GM19193 (cell line): ENCODE data around the gene CPNE2.

Source experiments
- POLR2A ChIP-seq: IDR thresholded peaks from 4 replicates; pipeline ENCODE4 v1.6.1; 2011; ENCODE audit not compliant: insufficient read depth, insufficient read length; ENCODE audit errors: extremely low read depth

The CPNE2 gene

GRCh38 chr16:57153841-57154240, 61.5 kb downstream of the CPNE2 start:
- no peak for TF ChIP-seq POLR2A

DNA sequence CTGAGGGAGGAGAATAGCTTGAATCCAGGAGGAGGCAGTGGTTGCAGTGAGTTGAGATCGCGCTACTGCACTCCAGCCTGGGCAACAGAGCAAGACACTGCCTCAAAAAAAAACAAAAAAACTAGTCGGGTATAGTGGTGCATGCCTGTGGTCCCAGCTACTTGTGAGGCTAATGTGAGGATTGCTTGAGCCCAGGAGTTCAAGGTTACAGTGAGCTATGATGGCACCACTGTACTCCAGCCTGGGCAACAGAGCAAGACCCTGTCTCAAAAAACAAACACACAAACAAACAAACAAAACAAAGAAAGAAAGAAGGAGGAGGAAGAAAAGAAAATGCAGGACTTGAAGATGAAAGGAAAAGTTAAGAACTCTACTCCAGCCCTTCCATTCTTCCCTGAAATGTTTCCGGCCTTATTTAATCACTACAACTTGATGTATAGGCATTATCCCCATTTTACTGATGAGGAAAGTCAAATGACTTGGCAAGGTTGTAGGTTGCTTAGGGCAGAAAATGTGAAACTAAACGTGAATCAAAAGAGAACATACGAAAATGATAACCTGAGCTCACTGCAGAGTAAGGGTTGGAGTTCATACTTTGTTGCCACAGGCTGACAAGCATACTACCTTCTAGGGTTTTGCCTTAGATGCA, 63.4 kb downstream of the CPNE2 start:
- no peak for TF ChIP-seq POLR2A

DNA sequence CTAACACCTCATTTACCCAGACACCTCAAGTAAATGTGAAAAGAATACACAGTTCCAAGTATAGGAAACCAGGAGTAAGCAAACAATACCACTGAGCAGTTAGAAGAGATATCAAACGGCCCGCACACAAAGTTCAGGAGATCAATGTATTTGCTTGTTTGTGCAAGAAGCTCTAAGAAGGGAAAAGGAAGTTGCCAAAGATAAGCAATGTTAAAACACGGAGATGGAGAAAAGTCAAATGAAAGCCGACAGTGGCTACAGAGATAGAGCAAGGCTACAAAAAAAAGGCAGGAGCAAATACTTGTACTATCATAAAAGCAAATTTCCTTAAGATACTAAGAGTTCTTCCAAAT, 63.9 kb downstream of the CPNE2 start:
- no peak for TF ChIP-seq POLR2A

- no peak for TF ChIP-seq POLR2A
Observed at GRCh38 chr16:57157533-57157932, 65.2 kb downstream of the CPNE2 start.

GRCh38 chr16:57159447-57159846, 67.1 kb downstream of the CPNE2 start:
- TF ChIP-seq POLR2A = no peak

DNA sequence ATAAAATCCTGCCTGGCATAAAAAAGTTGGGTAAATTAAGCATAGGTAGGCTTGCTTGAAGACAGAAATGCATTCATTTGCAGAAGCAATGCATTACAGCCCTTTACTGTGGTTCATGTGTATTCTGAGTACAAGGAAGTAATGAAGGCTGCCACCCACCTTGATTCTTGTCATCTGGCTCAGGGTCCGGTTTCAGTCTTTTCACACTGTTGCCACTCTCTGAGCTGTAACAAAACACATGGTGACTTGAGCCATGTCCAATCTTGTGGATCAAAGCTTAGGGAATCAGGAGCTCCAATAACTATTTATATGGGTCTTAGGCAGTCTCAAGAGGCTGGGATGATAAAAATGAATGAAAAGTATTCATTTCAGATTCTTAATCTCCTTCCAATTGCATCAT, 71.5 kb downstream of the CPNE2 start:
- no peak for TF ChIP-seq POLR2A

GRCh38 chr16:57165483-57165882, 73.1 kb downstream of the CPNE2 start:
- no peak for TF ChIP-seq POLR2A

DNA sequence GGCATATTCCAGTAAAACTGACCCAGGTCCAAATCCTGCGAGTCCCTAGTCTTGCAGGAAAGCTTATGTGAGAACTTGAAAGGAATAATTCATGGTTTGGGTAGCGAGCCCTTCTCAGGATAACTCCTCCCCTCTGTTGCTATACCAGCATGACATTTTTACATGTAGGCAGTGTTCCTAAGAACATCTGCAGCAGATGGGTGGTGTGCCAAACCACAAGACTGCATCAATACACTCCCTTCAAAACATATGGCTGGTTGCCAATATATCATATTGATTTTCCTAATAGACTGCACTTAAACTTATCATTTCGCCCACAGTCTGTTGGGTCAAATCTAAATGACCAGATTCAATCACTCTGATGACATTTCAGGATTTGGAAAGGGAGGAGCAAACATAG, 73.6 kb downstream of the CPNE2 start:
- no peak for TF ChIP-seq POLR2A

DNA sequence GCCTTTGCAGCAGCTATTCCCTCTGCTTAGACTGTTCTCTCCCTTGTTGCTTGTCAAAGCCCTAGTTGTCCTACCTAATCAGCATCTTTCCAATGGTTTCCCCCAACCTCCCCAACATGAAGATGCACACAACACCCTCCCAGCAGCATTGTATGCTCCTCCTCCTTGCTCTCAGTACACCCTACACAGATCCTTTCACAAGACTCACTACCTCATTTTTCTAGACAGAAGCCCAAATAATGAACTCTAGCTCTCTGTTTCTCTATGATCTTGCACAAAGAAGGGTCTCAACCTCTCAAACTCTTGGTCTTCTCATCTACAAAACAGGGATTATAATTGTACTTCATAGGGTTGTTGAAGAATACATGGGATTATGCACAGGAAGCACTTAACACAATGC, 74.1 kb downstream of the CPNE2 start:
- no peak for TF ChIP-seq POLR2A

DNA sequence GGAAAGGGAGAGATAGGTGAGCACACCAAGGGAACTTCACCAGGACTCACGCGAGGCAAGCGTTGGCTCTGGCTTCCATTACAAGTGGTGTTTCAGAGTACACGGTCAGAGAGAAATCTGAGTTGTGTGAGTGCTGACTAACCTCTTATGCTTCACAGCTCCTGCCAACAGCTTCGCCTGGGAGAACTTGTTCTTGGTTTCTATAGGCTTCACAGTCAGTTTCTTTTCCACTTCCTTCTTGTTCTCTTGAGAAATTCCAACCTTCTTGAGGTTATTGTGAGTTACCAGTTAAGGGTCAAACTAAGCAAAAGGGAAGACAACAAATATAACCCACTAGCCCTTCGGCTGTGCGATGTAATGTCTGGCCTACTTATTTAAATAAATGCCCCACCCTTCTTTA, 74.6 kb downstream of the CPNE2 start:
- no peak for TF ChIP-seq POLR2A

DNA sequence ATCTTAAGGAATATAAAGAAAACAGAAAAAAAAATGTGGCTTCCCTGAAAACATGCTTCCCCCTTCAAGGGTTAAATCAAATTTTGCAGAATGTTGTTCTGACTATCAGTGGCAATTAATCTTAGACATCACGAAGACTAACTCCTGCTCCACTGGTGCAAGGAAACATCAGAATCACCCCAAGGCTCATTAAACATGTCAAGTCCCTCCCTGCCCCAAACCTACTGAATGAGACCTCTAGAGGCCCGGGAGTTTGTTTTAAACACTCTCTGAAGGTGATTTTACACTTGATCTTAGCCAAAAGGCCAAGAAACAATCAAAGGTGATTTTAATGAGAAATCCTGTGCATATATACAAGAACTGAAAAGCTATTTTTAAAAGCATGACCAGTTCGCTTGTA, 75.2 kb downstream of the CPNE2 start:
- no peak for TF ChIP-seq POLR2A

- TF ChIP-seq POLR2A = no peak
Observed at GRCh38 chr16:57167953-57168352, 75.6 kb downstream of the CPNE2 start.

GRCh38 chr16:57169327-57169726, 76.9 kb downstream of the CPNE2 start:
- no peak for TF ChIP-seq POLR2A

DNA sequence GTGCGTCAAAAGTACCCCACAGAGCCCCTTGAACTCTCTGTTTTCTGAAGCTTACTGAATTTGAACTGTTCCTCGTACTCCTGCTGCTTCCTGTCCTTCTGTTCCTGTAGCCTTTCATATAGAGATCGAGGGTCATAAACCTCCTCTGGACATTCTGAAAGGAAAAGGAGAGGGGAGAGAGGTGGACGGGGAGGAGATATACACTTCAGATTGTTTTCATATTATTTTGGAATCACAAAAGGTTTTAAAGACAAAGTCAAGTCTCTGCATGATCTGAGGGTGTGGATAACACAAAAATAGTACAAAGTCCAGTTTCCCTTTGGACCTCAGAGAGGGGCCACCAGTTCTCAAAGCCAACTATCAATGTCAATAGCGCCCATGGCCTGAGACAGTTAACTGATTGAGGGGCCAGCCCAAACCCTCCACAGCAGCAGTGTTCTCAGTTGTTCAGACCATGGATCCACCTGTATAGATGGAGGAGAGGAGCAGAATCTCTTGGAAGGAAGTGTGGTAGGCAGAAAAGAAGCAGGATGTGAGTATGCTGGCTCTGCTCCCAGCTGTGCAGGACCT, 80.4 kb downstream of the CPNE2 start:
- TF ChIP-seq POLR2A = no peak

DNA sequence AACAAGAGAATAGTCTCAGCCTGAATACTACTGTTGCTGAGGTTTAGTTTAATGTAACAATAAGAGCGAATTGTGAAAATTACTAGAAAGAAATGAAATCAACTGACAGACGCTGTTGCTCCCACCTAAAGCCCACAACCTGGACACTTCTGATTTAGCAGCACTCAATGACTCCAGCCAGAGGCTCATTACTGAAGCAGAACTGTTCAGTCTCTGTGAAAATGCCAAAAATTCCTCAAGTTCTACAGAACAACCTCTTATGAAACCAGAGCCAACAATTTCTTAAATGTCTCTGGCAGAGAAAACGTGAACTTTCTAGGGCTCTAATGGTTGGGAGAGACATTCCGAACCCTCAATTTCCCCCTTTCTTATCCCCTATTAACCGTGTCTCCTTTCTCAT, 83.5 kb downstream of the CPNE2 start:
- TF ChIP-seq POLR2A = no peak

DNA sequence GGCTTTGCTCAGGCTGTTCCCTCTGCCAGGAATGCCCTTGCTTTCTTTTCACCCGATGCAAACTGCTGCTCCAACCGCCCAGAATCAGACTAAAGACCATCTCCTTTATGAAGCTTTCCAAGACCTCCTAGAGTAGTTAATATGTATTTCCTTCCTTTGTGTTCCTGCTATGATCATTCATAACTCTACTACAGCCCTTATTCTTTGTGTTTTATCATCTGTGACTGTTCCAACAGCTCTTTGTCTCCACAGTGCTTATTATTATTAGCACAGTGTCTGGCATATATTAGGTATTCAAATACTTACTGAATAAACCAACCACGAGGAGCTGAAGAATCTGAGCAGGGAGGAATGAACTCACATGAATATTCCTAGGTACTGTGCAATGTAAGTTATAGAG, 85.8 kb downstream of the CPNE2 start:
- TF ChIP-seq POLR2A = no peak

DNA sequence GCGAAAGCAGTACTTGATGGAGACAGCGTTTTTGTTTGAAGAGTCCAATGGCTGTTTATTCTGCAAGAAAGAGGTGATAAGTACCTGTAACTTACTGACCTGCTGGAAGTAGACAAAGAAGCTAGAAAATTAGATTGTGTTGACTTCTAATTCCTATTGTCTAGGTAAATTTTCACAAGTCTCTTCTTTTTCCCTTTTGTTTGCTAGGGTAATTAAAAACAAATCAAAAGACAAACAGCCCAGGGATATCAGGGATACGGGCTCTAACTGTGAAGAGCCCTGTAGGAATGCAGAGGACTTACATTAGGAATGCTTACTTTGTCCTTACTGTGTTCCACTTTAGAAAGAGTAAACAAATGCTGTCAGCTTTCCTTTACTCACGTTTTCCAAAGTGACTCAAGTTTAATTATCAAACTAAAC, 86.4 kb downstream of the CPNE2 start:
- TF ChIP-seq POLR2A = no peak

DNA sequence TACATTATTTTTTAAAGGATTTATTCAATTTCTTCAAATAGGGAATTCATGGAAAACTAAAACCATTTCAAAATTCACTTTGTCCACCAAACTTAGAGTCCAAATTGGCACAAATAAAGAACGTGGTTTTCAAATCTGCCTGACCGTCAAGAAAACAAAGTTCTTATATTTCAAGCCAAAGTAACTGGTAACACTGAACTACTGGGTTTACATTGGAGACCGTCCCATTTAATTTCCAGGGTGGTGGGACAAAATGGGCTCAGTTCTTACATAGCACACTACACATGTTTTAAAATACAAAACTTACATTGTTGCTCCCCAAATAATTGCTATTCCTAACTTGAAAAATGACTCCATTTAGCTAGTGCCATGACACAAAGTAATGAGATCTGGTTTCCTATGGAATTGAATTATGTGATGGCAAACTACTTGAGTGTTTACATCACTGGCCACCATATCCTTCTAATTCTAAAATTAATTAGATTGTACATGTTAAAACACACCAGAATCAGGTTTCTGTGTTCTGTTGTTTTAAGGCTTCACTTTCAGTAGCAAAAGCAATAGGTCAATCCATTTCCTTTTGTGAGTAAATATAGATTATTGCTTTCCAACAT, 86.9 kb downstream of the CPNE2 start:
- TF ChIP-seq POLR2A = no peak

DNA sequence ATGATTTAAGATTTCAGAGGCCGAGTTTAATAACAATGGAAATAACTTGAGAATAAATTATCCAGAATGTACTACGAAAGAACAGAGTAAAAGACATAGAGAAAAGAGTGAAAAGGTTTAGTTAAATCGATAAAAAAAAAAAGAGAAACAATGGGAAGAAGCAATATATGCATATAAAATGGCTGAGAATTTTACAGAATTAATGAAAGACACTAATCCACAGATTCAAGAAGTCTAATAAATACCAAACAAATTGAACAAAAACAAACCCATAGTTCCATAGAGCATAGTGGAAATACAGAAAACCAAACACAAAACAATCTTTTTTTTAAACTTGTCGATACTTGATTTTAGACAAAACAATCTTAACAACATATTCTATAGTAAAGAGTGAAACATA, 91.7 kb downstream of the CPNE2 start:
- TF ChIP-seq POLR2A = no peak
